BJ (cell line): ENCODE data around the gene MTX3. TPM values are rescaled to one million over a fixed set of nuclear protein-coding genes. Genes with fewer than 3 reads are reported as not detected.

ENCODE experiments used
- CTCF ChIA-PET: fragments of 350-600 bp; formaldehyde crosslinking; extraction: SDS; loops from one replicate; lab custom pipeline; 2021; ENCODE audit warnings: antibody characterized with exemption, inconsistent platforms; lab: Yijun Ruan, JAX
- POLR2A ChIA-PET: fragments of 300-600 bp; sonication (Branson Sonifier 250); formaldehyde crosslinking; extraction: SDS; loops from one replicate; lab custom pipeline; 2021; ENCODE audit warnings: antibody characterized with exemption; lab: Charles Lee
- DNase-seq: peaks from one replicate; pipeline ENCODE4 v3.0.0-alpha.2; 2011; ENCODE audit warnings: low read depth
- H3K27me3 ChIP-seq: 2 replicates; pipeline ENCODE4 v1.6.0; 2011; ENCODE audit warnings: low read length; ENCODE audit not compliant: control insufficient read depth, insufficient read depth
- H3K36me3 ChIP-seq: 2 replicates; pipeline ENCODE4 v1.5.1; 2011; ENCODE audit warnings: low read length; ENCODE audit not compliant: control insufficient read depth, insufficient read depth
- H3K4me3 ChIP-seq: 2 replicates; pipeline ENCODE4 v1.5.1; 2011; ENCODE audit warnings: low read depth, mild to moderate bottlenecking, control low read depth, low read length
- CTCF ChIP-seq: IDR thresholded peaks from 2 replicates; pipeline ENCODE4 v1.5.1; 2011; ENCODE audit warnings: low read depth, mild to moderate bottlenecking, control low read depth, inconsistent platforms, low read length, moderate library complexity; ENCODE audit not compliant: insufficient read depth
- polyA plus RNA-seq: library from polyadenylated mRNA; depleted of rRNA; stranded (reverse); fragments of >200 nt; gene quantifications from 2 replicates; pipeline ENCODE4 v1.2.3, GENCODE V29; 2011

The MTX3 gene
- polyA plus RNA-seq, 1 experiment, result 5.1 TPM

GRCh38 chr5:79973996-79974395 is 17.1 kb downstream of the MTX3 start:
- no peak for DNase-seq
- Histone ChIP-seq H3K4me3 (no peak overlapping the region), H3K36me3 (peaks cover 2% of the 10 kb centered on the region; the same call in 1 of the 2 replicates), H3K27me3 (no peaks in the 10 kb centered on the region)
- ChIA-PET POLR2A (no interaction called here), CTCF (no interaction called here)
- no peak for TF ChIP-seq CTCF

GRCh38 chr5:79973511-79973910 is 17.6 kb downstream of the MTX3 start:
- Histone ChIP-seq H3K36me3 (peaks cover 2% of the 10 kb centered on the region; the same call in 1 of the 2 replicates), H3K27me3 (no peaks in the 10 kb centered on the region), H3K4me3 (no peak overlapping the region)
- DNase-seq, result no peak
- POLR2A ChIA-PET, result no interaction called here
- CTCF ChIA-PET, result no interaction called here
- no peak for TF ChIP-seq CTCF

GRCh38 chr5:79971156-79971555 is 19.9 kb downstream of the MTX3 start:
- Histone ChIP-seq H3K36me3 (no peaks in the 10 kb centered on the region; the same call in 1 of the 2 replicates), H3K4me3 (no peak overlapping the region), H3K27me3 (no peaks in the 10 kb centered on the region)
- DNase-seq, result no peak
- POLR2A ChIA-PET, result interaction anchor here (0.6 kb wide), 1 partner anchor 268 kb away, joined by 9 read pairs; no protein-coding TSS in a partner anchor
- CTCF ChIA-PET, result no interaction called here
- no peak for TF ChIP-seq CTCF

- CTCF ChIA-PET, result no interaction called here
- no peak for TF ChIP-seq CTCF
- Histone ChIP-seq H3K4me3 (no peak overlapping the region), H3K36me3 (no peaks in the 10 kb centered on the region), H3K27me3 (no peaks in the 10 kb centered on the region)
- POLR2A ChIA-PET, result no interaction called here
- no peak for DNase-seq
Observed at GRCh38 chr5:79966448-79966847, 24.6 kb downstream of the MTX3 start.

GRCh38 chr5:79964136-79964535 is 26.9 kb downstream of the MTX3 start:
- ChIA-PET POLR2A (no interaction called here), CTCF (no interaction called here)
- Histone ChIP-seq H3K27me3 (no peaks in the 10 kb centered on the region), H3K36me3 (no peaks in the 10 kb centered on the region), H3K4me3 (no peak overlapping the region)
- TF ChIP-seq CTCF, result no peak
- no peak for DNase-seq
